MM.1S (cell line): Measurements from ENCODE around the gene SRRD.

Source experiments
- DNase-seq: peaks from one replicate; pipeline ENCODE4 v3.0.0-alpha.2; 2015
- H2AFZ ChIP-seq: fragments of 300-600 bp; sonication (generic); 2 replicates; pipeline ENCODE4 v1.6.0; 2016; ENCODE audit warnings: antibody characterized with exemption, low read length
- H3F3A ChIP-seq: fragments of 300-600 bp; sonication (generic); 2 replicates; pipeline ENCODE4 v1.6.1; 2016; ENCODE audit warnings: mild to moderate bottlenecking, antibody characterized with exemption, low read length, moderate library complexity, mixed read lengths; ENCODE audit not compliant: insufficient read depth
- H3K27ac ChIP-seq: fragments of 300-600 bp; sonication (generic); 2 replicates; pipeline ENCODE4 v1.5.1; 2016; ENCODE audit warnings: mild to moderate bottlenecking, low read length
- H3K27me3 ChIP-seq: fragments of 300-600 bp; sonication (generic); replicated peaks from 2 replicates; pipeline ENCODE4 v1.6.0; 2016; ENCODE audit warnings: low read length; ENCODE audit not compliant: insufficient read depth
- H3K36me3 ChIP-seq: fragments of 300-600 bp; sonication (generic); replicated peaks from 2 replicates; pipeline ENCODE4 v1.6.1; 2016; ENCODE audit warnings: mild to moderate bottlenecking, low read length, mixed read lengths; ENCODE audit not compliant: insufficient read depth
- H3K4me1 ChIP-seq: fragments of 300-600 bp; sonication (generic); 2 replicates; pipeline ENCODE4 v1.6.1; 2016; ENCODE audit warnings: low read length, mixed read lengths
- H3K4me2 ChIP-seq: fragments of 300-600 bp; sonication (generic); 2 replicates; pipeline ENCODE4 v1.6.0; 2016; ENCODE audit warnings: low read depth, low read length
- H3K4me3 ChIP-seq: fragments of 300-600 bp; sonication (generic); 2 replicates; pipeline ENCODE4 v1.5.1; 2016; ENCODE audit warnings: low read length, mixed read lengths
- H3K79me2 ChIP-seq: fragments of 300-600 bp; sonication (generic); 2 replicates; pipeline ENCODE4 v1.6.1; 2016; ENCODE audit warnings: mixed run types, low read length, mixed read lengths
- H3K9ac ChIP-seq: fragments of 300-600 bp; sonication (generic); 2 replicates; pipeline ENCODE4 v1.6.1; 2016; ENCODE audit warnings: low read length, mixed read lengths
- H3K9me2 ChIP-seq: fragments of 300-600 bp; sonication (generic); replicated peaks from 2 replicates; pipeline ENCODE4 v1.6.1; 2016; ENCODE audit warnings: mild to moderate bottlenecking, low read length, mixed read lengths; ENCODE audit not compliant: insufficient read depth
- H3K9me3 ChIP-seq: fragments of 300-600 bp; sonication (generic); replicated peaks from 2 replicates; pipeline ENCODE4 v1.6.1; 2016; ENCODE audit warnings: mild to moderate bottlenecking, low read length, mixed read lengths; ENCODE audit not compliant: insufficient read depth
- H4K20me1 ChIP-seq: fragments of 300-600 bp; sonication (generic); 2 replicates; pipeline ENCODE4 v1.6.1; 2016; ENCODE audit warnings: mild to moderate bottlenecking, low read length, moderate library complexity, mixed read lengths; ENCODE audit not compliant: insufficient read depth
- EZH2 ChIP-seq: fragments of 300-600 bp; sonication (generic); optimal IDR thresholded peaks from 2 replicates; pipeline ENCODE3; 2017; ENCODE audit warnings: low read depth, mild to moderate bottlenecking, antibody characterized with exemption, low read length, mixed read lengths
- EZH2phosphoT487 ChIP-seq: fragments of 300-600 bp; sonication (generic); IDR thresholded peaks from 2 replicates; pipeline ENCODE4 v1.6.1; 2018; ENCODE audit warnings: antibody characterized with exemption, low read length
- TF ChIP-seq, protein P1 (sequence below): fragments of 300-600 bp; sonication (generic); IDR thresholded peaks from 2 replicates; pipeline ENCODE4 v1.5.1; 2016; ENCODE audit warnings: antibody characterized with exemption, low read length, mixed read lengths

Gene SRRD

DNA sequence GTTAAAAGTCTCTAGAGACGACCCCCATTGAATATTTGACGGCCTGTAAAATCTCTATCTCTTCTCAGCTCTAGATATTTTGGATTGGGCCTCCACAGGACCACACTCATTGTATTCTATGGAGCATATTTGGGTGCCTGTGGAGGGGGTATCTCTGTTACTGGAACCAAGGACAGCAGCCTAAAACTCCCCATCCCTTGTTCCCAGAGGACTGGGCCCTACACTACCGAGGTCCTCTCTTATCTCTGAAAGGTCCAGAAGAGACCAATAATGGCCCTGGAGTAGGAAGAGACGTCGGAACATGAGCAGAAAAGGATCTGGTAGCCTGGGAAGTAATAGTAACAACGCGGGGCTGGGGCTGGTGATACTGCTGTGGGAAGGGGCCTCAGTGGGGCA, 636 bp upstream of the SRRD start:
- H2AFZ ChIP-seq = peak overlapping the region; percentile 69
- H3K79me2 ChIP-seq = peaks cover 76% of the 10 kb centered on the region
- no peaks in the 10 kb centered on the region for H4K20me1 ChIP-seq
- H3K36me3 ChIP-seq = no peaks in the 10 kb centered on the region
- TF ChIP-seq EZH2phosphoT487 = no peak
- TF ChIP-seq EZH2 = no peak
- TF ChIP-seq, protein P1, sequence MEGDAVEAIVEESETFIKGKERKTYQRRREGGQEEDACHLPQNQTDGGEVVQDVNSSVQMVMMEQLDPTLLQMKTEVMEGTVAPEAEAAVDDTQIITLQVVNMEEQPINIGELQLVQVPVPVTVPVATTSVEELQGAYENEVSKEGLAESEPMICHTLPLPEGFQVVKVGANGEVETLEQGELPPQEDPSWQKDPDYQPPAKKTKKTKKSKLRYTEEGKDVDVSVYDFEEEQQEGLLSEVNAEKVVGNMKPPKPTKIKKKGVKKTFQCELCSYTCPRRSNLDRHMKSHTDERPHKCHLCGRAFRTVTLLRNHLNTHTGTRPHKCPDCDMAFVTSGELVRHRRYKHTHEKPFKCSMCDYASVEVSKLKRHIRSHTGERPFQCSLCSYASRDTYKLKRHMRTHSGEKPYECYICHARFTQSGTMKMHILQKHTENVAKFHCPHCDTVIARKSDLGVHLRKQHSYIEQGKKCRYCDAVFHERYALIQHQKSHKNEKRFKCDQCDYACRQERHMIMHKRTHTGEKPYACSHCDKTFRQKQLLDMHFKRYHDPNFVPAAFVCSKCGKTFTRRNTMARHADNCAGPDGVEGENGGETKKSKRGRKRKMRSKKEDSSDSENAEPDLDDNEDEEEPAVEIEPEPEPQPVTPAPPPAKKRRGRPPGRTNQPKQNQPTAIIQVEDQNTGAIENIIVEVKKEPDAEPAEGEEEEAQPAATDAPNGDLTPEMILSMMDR = no peak
- no peaks in the 10 kb centered on the region for H3K27me3 ChIP-seq
- DNase-seq = no peak
- peaks cover 22% of the 10 kb centered on the region for H3F3A ChIP-seq
- peak overlapping the region; percentile 68 for H3K27ac ChIP-seq
- no peaks in the 10 kb centered on the region for H3K9me2 ChIP-seq
- peak overlapping the region; percentile 95 for H3K4me2 ChIP-seq
- H3K9me3 ChIP-seq = no peaks in the 10 kb centered on the region
- H3K9ac ChIP-seq = peak overlapping the region; percentile 92
- peaks cover 51% of the 10 kb centered on the region for H3K4me1 ChIP-seq
- peak overlapping the region; percentile 86 for H3K4me3 ChIP-seq

DNA sequence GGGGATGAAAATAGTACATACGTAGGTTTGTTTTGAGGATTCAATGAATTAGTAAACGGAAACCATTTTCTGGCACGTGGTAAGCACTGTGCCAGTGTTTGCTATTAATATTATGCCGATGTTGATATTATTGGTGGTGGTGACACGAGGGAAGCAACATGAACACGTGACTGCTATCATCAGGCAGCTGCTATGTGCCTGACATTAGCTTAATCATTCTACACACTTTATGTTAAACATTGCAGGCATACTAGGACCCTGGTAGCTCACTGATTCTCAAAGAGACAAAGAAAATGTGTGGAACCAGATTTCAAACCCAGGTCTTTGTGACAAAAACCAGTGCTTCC, 656 bp downstream of the SRRD start:
- peaks cover 22% of the 10 kb centered on the region for H3F3A ChIP-seq
- H3K4me1 ChIP-seq = peaks cover 46% of the 10 kb centered on the region
- DNase-seq = peak; percentile 57
- peak overlapping the region; percentile 79 for H3K27ac ChIP-seq
- H3K9me2 ChIP-seq = no peaks in the 10 kb centered on the region
- peak overlapping the region; percentile 57 for H3K4me2 ChIP-seq
- H4K20me1 ChIP-seq = no peaks in the 10 kb centered on the region
- 0 out of 2 replicates have a peak, but pooled peaks cover 2% of the 10 kb centered on the region for H3K36me3 ChIP-seq
- H3K27me3 ChIP-seq = no peaks in the 10 kb centered on the region
- peaks cover 67% of the 10 kb centered on the region for H3K79me2 ChIP-seq
- TF ChIP-seq EZH2phosphoT487 = no peak
- H3K9ac ChIP-seq = peak overlapping the region; percentile 92
- H3K9me3 ChIP-seq = no peaks in the 10 kb centered on the region
- peak overlapping the region; percentile 86 for H3K4me3 ChIP-seq
- peak overlapping the region; percentile 37; the same call in 1 of the 2 replicates for H2AFZ ChIP-seq

DNA sequence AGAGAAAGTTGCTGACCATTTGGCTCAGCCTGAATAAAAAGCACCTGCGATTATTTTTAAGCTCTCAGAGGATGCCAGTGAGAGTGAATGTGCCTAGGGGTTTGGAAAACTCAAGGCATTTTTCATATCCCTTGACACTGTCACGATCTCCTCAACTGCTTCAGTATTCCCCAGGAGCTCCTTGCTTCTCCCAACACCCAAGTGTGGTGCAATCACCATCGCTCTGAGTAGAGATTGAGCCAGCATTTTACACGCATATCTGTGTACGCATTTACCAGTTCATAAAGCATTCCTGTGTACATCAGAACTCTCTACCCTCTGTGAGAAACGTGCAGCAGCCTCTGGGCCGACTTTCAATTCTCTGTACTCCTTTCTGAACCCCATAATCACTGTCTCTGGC, 1.3 kb downstream of the SRRD start:
- H3K9me3 ChIP-seq = no peaks in the 10 kb centered on the region
- peak overlapping the region; percentile 57 for H3K4me2 ChIP-seq
- H3F3A ChIP-seq = peaks cover 22% of the 10 kb centered on the region
- no peaks in the 10 kb centered on the region for H3K9me2 ChIP-seq
- H3K27me3 ChIP-seq = no peaks in the 10 kb centered on the region
- no peaks in the 10 kb centered on the region for H4K20me1 ChIP-seq
- peak overlapping the region; percentile 12; the same call in 1 of the 2 replicates for H3K9ac ChIP-seq
- peaks cover 61% of the 10 kb centered on the region for H3K79me2 ChIP-seq
- H3K4me3 ChIP-seq = peak overlapping the region; percentile 86
- peaks cover 39% of the 10 kb centered on the region for H3K4me1 ChIP-seq
- no peak for DNase-seq
- TF ChIP-seq EZH2phosphoT487 (no peak), EZH2 (no peak)
- TF ChIP-seq, protein P1 = no peak
- no peak overlapping the region for H2AFZ ChIP-seq
- peak overlapping the region; percentile 79; the same call in 1 of the 2 replicates for H3K27ac ChIP-seq
- H3K36me3 ChIP-seq = peaks cover 2% of the 10 kb centered on the region; the same call in 1 of the 2 replicates

DNA sequence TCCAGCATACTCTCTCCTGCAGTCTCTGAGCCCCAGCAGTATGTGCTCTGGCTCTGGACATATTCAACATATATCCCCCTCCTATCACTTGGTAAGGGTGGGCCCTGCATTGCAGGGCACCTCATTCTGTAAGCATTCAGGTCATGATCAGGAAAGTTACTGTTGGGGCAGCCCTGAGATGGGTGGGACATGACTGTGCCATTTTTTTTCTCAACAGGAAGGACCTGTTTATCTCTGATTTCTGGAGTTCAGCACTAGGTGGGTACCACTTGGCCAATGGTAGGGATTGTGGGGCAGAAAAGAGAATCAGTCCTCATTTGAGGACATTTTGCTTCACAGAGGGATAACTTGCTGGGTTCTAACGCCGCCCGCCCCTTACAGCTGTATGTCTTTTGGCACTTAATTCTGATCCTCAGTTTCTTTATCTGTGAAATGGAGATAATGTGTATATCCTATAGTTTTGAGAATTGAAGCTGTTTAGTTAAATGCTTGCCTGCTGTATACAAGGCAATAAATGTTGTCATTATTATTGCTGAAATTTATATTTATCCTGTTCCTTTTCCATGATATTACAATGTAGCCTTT, 2.2 kb downstream of the SRRD start:
- Histone ChIP-seq H3K27ac (no peak overlapping the region), H3F3A (peaks cover 22% of the 10 kb centered on the region), H3K4me1 (peaks cover 33% of the 10 kb centered on the region), H3K9ac (no peak overlapping the region), H3K9me2 (no peaks in the 10 kb centered on the region), H2AFZ (no peak overlapping the region), H3K79me2 (peaks cover 57% of the 10 kb centered on the region), H3K27me3 (no peaks in the 10 kb centered on the region), H3K4me3 (no peak overlapping the region), H4K20me1 (no peaks in the 10 kb centered on the region), H3K4me2 (peak overlapping the region; percentile 57; the same call in 1 of the 2 replicates), H3K36me3 (peaks cover 2% of the 10 kb centered on the region; the same call in 1 of the 2 replicates), H3K9me3 (no peaks in the 10 kb centered on the region)
- TF ChIP-seq, protein P1 = no peak
- TF ChIP-seq EZH2phosphoT487 (no peak), EZH2 (no peak)
- no peak for DNase-seq
